Ovary (tissue), 3 donors: ENCODE results near the gene TENM3.

Experiments
- CTCF ChIP-seq, 3 donors: fragments of 450-650 bp in 2 of 3; fragments of 200-600 bp in 1 of 3; IDR thresholded peaks; one replicate each; pipeline versions ENCODE4 v1.5.1 to v1.8.0; 2016 to 2022; ENCODE audit warnings: antibody characterized with exemption in 3 of 3, mild to moderate bottlenecking in 1 of 3
- POLR2A ChIP-seq: fragments of 450-650 bp; IDR thresholded peaks from one replicate; pipeline ENCODE4 v1.6.1; 2017; ENCODE audit warnings: antibody characterized with exemption, mild to moderate bottlenecking, moderate library complexity
- donor health status: DM: no; HTN: no; CAD: no.

GRCh38 chr4:182258441-182259000 is 15.3 kb downstream of the TENM3 start:
- TF ChIP-seq CTCF (IDR thresholded peaks at IDR 0.05) (no peak), POLR2A (no peak)
